H9 (cell line): ENCODE measurements around the gene FSIP1. TPM values are rescaled to one million over a fixed set of nuclear protein-coding genes. Genes with fewer than 3 reads are reported as not detected.

Source experiments
- DNase-seq: peaks from one replicate; pipeline ENCODE4 v3.0.0-alpha.2; 2017
- H2AFZ ChIP-seq: one replicate; pipeline ENCODE4 v1.6.1; 2013; ENCODE audit warnings: mild to moderate bottlenecking, low read length, control low read depth, moderate library complexity
- H2AK5ac ChIP-seq: 2 replicates; pipeline ENCODE4 v1.6.1; 2013; ENCODE audit warnings: low read length, control low read depth, mixed read lengths; ENCODE audit not compliant: insufficient read length
- H2BK120ac ChIP-seq: one replicate; pipeline ENCODE4 v1.6.1; 2013; ENCODE audit warnings: low read depth, mild to moderate bottlenecking, low read length, control low read depth, inconsistent platforms; ENCODE audit not compliant: poor library complexity, severe bottlenecking
- H2BK12ac ChIP-seq: 2 replicates; pipeline ENCODE4 v1.6.1; 2013; ENCODE audit warnings: low read length, control low read depth, mixed read lengths, low read depth; ENCODE audit not compliant: insufficient read length
- H2BK15ac ChIP-seq: 2 replicates; pipeline ENCODE4 v1.6.1; 2013; ENCODE audit warnings: low read depth, low read length, control low read depth
- H2BK20ac ChIP-seq: one replicate; pipeline ENCODE4 v1.6.1; 2013; ENCODE audit warnings: low read depth, mild to moderate bottlenecking, low read length, control low read depth, inconsistent platforms; ENCODE audit not compliant: poor library complexity, severe bottlenecking
- H2BK5ac ChIP-seq: 2 replicates; pipeline ENCODE4 v1.6.1; 2013; ENCODE audit warnings: low read length, control low read depth, mixed read lengths; ENCODE audit not compliant: insufficient read length
- H3K14ac ChIP-seq: 2 replicates; pipeline ENCODE4 v1.6.1; 2013; ENCODE audit warnings: low read length, control low read depth; ENCODE audit not compliant: insufficient read depth
- H3K18ac ChIP-seq: 2 replicates; pipeline ENCODE4 v1.6.1; 2013; ENCODE audit warnings: low read depth, mild to moderate bottlenecking, mixed read lengths, low read length, control low read depth; ENCODE audit not compliant: insufficient read length
- H3K23ac ChIP-seq: 2 replicates; pipeline ENCODE4 v1.6.1; 2013; ENCODE audit warnings: low read length, control low read depth, mixed read lengths, low read depth; ENCODE audit not compliant: insufficient read length
- H3K23me2 ChIP-seq: 2 replicates; pipeline ENCODE4 v1.6.1; 2013; ENCODE audit warnings: low read depth, mild to moderate bottlenecking, mixed read lengths, low read length, control low read depth; ENCODE audit not compliant: insufficient read length, poor library complexity, severe bottlenecking
- H3K27ac ChIP-seq: 2 replicates; pipeline ENCODE4 v1.5.1; 2013; ENCODE audit warnings: low read length, control low read depth, mixed read lengths, low read depth; ENCODE audit not compliant: insufficient read length
- H3K27me3 ChIP-seq: 2 replicates; pipeline ENCODE4 v1.6.1; 2013; ENCODE audit warnings: low read length, control low read depth, inconsistent platforms; ENCODE audit not compliant: insufficient read depth
- H3K4ac ChIP-seq: 2 replicates; pipeline ENCODE4 v1.6.1; 2013; ENCODE audit warnings: low read depth, mild to moderate bottlenecking, control low read depth, inconsistent platforms, low read length, moderate library complexity
- H3K4me1 ChIP-seq: 2 replicates; pipeline ENCODE4 v1.6.1; 2013; ENCODE audit warnings: low read length, control low read depth, inconsistent platforms; ENCODE audit not compliant: insufficient read depth
- H3K4me2 ChIP-seq: 2 replicates; pipeline ENCODE4 v1.6.1; 2013; ENCODE audit warnings: low read length, control low read depth, mixed read lengths; ENCODE audit not compliant: insufficient read length, insufficient read depth
- H3K56ac ChIP-seq: 2 replicates; pipeline ENCODE4 v1.6.1; 2013; ENCODE audit warnings: low read depth, mild to moderate bottlenecking, mixed read lengths, low read length, control low read depth; ENCODE audit not compliant: insufficient read length
- H3K79me1 ChIP-seq: 2 replicates; pipeline ENCODE4 v1.6.1; 2013; ENCODE audit warnings: low read depth, mild to moderate bottlenecking, moderate library complexity, low read length, control low read depth, inconsistent platforms; ENCODE audit not compliant: insufficient read depth, poor library complexity, severe bottlenecking
- H3K79me2 ChIP-seq: 2 replicates; pipeline ENCODE4 v1.6.1; 2013; ENCODE audit warnings: low read length, control low read depth, inconsistent platforms; ENCODE audit not compliant: insufficient read depth
- H3K9ac ChIP-seq: 2 replicates; pipeline ENCODE4 v1.6.1; 2013; ENCODE audit warnings: low read length, control low read depth, mixed read lengths; ENCODE audit not compliant: insufficient read length; ENCODE audit errors: extremely low read depth
- H3K9me3 ChIP-seq: one replicate; pipeline ENCODE4 v1.6.1; 2013; ENCODE audit warnings: low read depth, low read length, inconsistent platforms; ENCODE audit not compliant: control insufficient read depth
- H3T11ph ChIP-seq: one replicate; pipeline ENCODE4 v1.6.1; 2013; ENCODE audit warnings: mild to moderate bottlenecking, low read length, control low read depth, inconsistent platforms
- H4K20me1 ChIP-seq: one replicate; pipeline ENCODE4 v1.6.1; 2013; ENCODE audit not compliant: control insufficient read depth, insufficient read length, insufficient read depth
- H4K5ac ChIP-seq: 2 replicates; pipeline ENCODE4 v1.6.1; 2013; ENCODE audit warnings: low read depth, mild to moderate bottlenecking, mixed read lengths, low read length, control low read depth; ENCODE audit not compliant: insufficient read length
- H4K8ac ChIP-seq: replicated peaks from 2 replicates; pipeline ENCODE4 v1.6.1; 2013; ENCODE audit warnings: low read length, control low read depth, mixed read lengths, low read depth; ENCODE audit not compliant: insufficient read length
- H4K91ac ChIP-seq: 2 replicates; pipeline ENCODE4 v1.6.1; 2013; ENCODE audit warnings: low read depth, mild to moderate bottlenecking, moderate library complexity, mixed read lengths, low read length, control low read depth; ENCODE audit not compliant: insufficient read length
- H3K27ac Mint-ChIP-seq, 3 experiments: 2 replicates in 2 of 3; 3 replicates in 1 of 3; pipeline ENCODE4 v1.8.0; 2020 to 2021; ENCODE audit warnings: mixed read lengths in 3 of 3, mild to moderate bottlenecking in 1 of 3, moderate library complexity in 1 of 3
- H3K27me3 Mint-ChIP-seq: 2 replicates; pipeline ENCODE4 v1.8.0; 2021; ENCODE audit warnings: low read depth, mild to moderate bottlenecking, moderate library complexity, mixed read lengths
- H3K36me3 Mint-ChIP-seq, 3 experiments: 2 replicates in 2 of 3; 3 replicates in 1 of 3; pipeline ENCODE4 v1.8.0; 2020 to 2021; ENCODE audit warnings: low read depth in 3 of 3, mixed read lengths in 3 of 3; ENCODE audit not compliant: insufficient read depth in 1 of 3
- H3K4me1 Mint-ChIP-seq, 2 experiments: 2 replicates each; pipeline ENCODE4 v1.8.0; 2020; ENCODE audit warnings: mixed read lengths in 2 of 2
- H3K4me3 Mint-ChIP-seq, 2 experiments: 2 replicates in 1 of 2; 3 replicates in 1 of 2; pipeline ENCODE4 v1.8.0; 2020 to 2021; ENCODE audit warnings: mild to moderate bottlenecking in 2 of 2, mixed read lengths in 2 of 2, moderate library complexity in 1 of 2
- H3K9me3 Mint-ChIP-seq, 2 experiments: 2 replicates in 1 of 2; 3 replicates in 1 of 2; pipeline ENCODE4 v1.8.0; 2020; ENCODE audit warnings: mild to moderate bottlenecking in 2 of 2, mixed read lengths in 2 of 2, moderate library complexity in 1 of 2
- CTCF ChIP-seq: fragments of 200-600 bp; sonication (generic); conservative IDR thresholded peaks from 3 replicates; pipeline ENCODE4 v1.8.0; 2021; ENCODE audit warnings: antibody characterized with exemption, mild to moderate bottlenecking
- WGBS: extraction: QIAGEN DNeasy Blood & Tissue Kit; methylation state at CpG from one replicate; pipeline ENCODE4 v1.1.7; 2013; ENCODE audit warnings: missing lambda C conversion rate, low lambda C conversion rate, mixed read lengths; ENCODE audit not compliant: insufficient read length; ENCODE audit errors: extremely low coverage; 5-methylcytosine and 5-hydroxymethylcytosine counted together
- total RNA-seq: library from RNA; stranded (reverse); gene quantifications from 2 replicates; pipeline ENCODE4 v1.2.1, GENCODE V29; 2021

FSIP1 gene
- total RNA-seq, 1 experiment from 2014 or later: 0.96 TPM

GRCh38 chr15:39788800-39789565, 6.3 kb upstream of the FSIP1 start:
- Histone ChIP-seq H3T11ph (no peak overlapping the region), H3K4me1 (peaks cover 20% of the 10 kb centered on the region), H2BK20ac (no peak overlapping the region), H3K79me2 (no peaks in the 10 kb centered on the region), H4K91ac (no peak overlapping the region), H3K9ac (no peak overlapping the region), H3K9me3 (no peaks in the 10 kb centered on the region), H3K79me1 (no peaks in the 10 kb centered on the region), H4K8ac (no peak overlapping the region), H2AK5ac (no peak overlapping the region), H4K5ac (no peak overlapping the region), H2BK120ac (no peak overlapping the region), H3K56ac (no peak overlapping the region), H3K4ac (no peak overlapping the region), H2BK15ac (no peak overlapping the region), H2BK12ac (no peak overlapping the region), H3K23ac (no peak overlapping the region), H3K4me2 (no peak overlapping the region), H2AFZ (no peak overlapping the region), H3K27ac (no peak overlapping the region), H3K27me3 (no peaks in the 10 kb centered on the region), H2BK5ac (no peak overlapping the region), H3K18ac (no peak overlapping the region), H3K23me2 (no peaks in the 10 kb centered on the region), H3K14ac (no peak overlapping the region), H4K20me1 (no peaks in the 10 kb centered on the region)
- H3K27me3 Mint-ChIP-seq: no peaks in the 10 kb centered on the region
- no peak for DNase-seq
- TF ChIP-seq CTCF: no peak
- peaks cover 67 to 68% of the 10 kb centered on the region in 2 experiments for H3K4me1 Mint-ChIP-seq
- H3K36me3 Mint-ChIP-seq: peaks cover 0 to 4% (median 0%) of the 10 kb centered on the region in 3 experiments; a peak in 1 of 7 replicates
- no CpG with 5 or more reads among the region's 3 CpGs for WGBS
- H3K4me3 Mint-ChIP-seq: no peak overlapping the region; a peak in 1 of 5 replicates
- peak overlapping the region in 2 of 3 experiments; percentile 41 to 94; a peak in 3 of 7 replicates for H3K27ac Mint-ChIP-seq
- H3K9me3 Mint-ChIP-seq: no peaks in the 10 kb centered on the region
